ENCODE data around the gene OARD1.

OARD1 gene

GRCh38 chr6:41047745-41048732 is 24.1 kb downstream of the OARD1 start:
- no peak for DNase-seq (ENCODE audit: low read depth in 2 of 2)

- DNase-seq (ENCODE audit: low read depth in 2 of 2), result no peak
These were observed 24.9 kb downstream of the OARD1 start for GRCh38 chr6:41047306-41047705.

- no peak for DNase-seq (ENCODE audit: low read depth in 2 of 2)
These were observed 26.1 kb downstream of the OARD1 start for GRCh38 chr6:41046084-41046483.

- no peak for DNase-seq (ENCODE audit: low read depth in 2 of 2)
These were observed 26.5 kb downstream of the OARD1 start for GRCh38 chr6:41045664-41046063.

GRCh38 chr6:41043151-41043550 is 29.0 kb downstream of the OARD1 start:
- no peak for DNase-seq (ENCODE audit: low read depth in 2 of 2)

- DNase-seq (ENCODE audit: low read depth in 2 of 2), result no peak
These were observed 29.7 kb downstream of the OARD1 start, which contains the start of gene TSPO2 for GRCh38 chr6:41042226-41043055. TSPO2 (plus strand) TSS chr6:41042467; CDS start chr6:41042986, 519 bp downstream.

- DNase-seq (ENCODE audit: low read depth in 2 of 2), result no peak
These were observed 31.1 kb downstream of the OARD1 start for GRCh38 chr6:41040940-41041536.

- no peak for DNase-seq (ENCODE audit: low read depth in 2 of 2)
These were observed 31.8 kb downstream of the OARD1 start for GRCh38 chr6:41040101-41040939.

GRCh38 chr6:41039060-41039998 is 32.8 kb downstream of the OARD1 start, which contains the start of gene UNC5CL:
UNC5CL (minus strand) TSS chr6:41039221; CDS start chr6:41035074, 4,147 bp downstream.
- DNase-seq (ENCODE audit: low read depth in 2 of 2), result peak in 1 of 2 experiments; percentile 41

GRCh38 chr6:41038205-41038604 is 34.0 kb downstream of the OARD1 start:
- DNase-seq (ENCODE audit: low read depth in 2 of 2), result no peak

- DNase-seq (ENCODE audit: low read depth in 2 of 2), result no peak
These were observed 34.9 kb downstream of the OARD1 start for GRCh38 chr6:41037107-41037900.

GRCh38 chr6:41036601-41037000 is 35.6 kb downstream of the OARD1 start:
- no peak for DNase-seq (ENCODE audit: low read depth in 2 of 2)

- DNase-seq (ENCODE audit: low read depth in 2 of 2), result no peak
These were observed 36.0 kb downstream of the OARD1 start for GRCh38 chr6:41036186-41036585.

- DNase-seq (ENCODE audit: low read depth in 2 of 2), result no peak
These were observed 38.4 kb downstream of the OARD1 start for GRCh38 chr6:41033776-41034175.

- DNase-seq (ENCODE audit: low read depth in 2 of 2), result no peak
These were observed 39.3 kb downstream of the OARD1 start for GRCh38 chr6:41032830-41033229.

- no peak for DNase-seq (ENCODE audit: low read depth in 2 of 2)
These were observed 43.4 kb downstream of the OARD1 start for GRCh38 chr6:41028561-41029412.

GRCh38 chr6:41027799-41028560 is 44.2 kb downstream of the OARD1 start:
- peak; percentile 49 to 66 for DNase-seq (ENCODE audit: low read depth in 2 of 2)

All from stimulated activated CD4-positive, alpha-beta T cell treated with anti-CD3 and anti-CD28 coated beads, Interleukin-12 subunit alpha, Interleukin-12 subunit beta, amount 100 ng/mL, for 24 hours (primary cell).